Astrocyte (in vitro differentiated cells and primary cell): ENCODE measurements around the gene DUSP14.

Experiments used
- CTCF ChIP-seq: IDR thresholded peaks from 2 replicates; pipeline ENCODE4 v1.5.1; 2011; ENCODE audit warnings: low read depth, mild to moderate bottlenecking, inconsistent platforms, low read length, moderate library complexity; ENCODE audit not compliant: insufficient read depth
- EZH2 ChIP-seq: IDR thresholded peaks from 2 replicates; pipeline ENCODE4 v1.6.1; 2012; ENCODE audit warnings: mild to moderate bottlenecking, low read length, inconsistent platforms; ENCODE audit not compliant: insufficient read depth

- TF ChIP-seq CTCF, result no peak
- TF ChIP-seq EZH2, result no peak
These were observed 40.7 kb downstream of the DUSP14 start for GRCh38 chr17:37530420-37530819.
